ENCODE data around the gene LRRC40. TPM values are rescaled to one million over a fixed set of nuclear protein-coding genes. Genes with fewer than 3 reads are reported as not detected.
"Not testable (repeated sequence)": the region's sequence is repeated elsewhere in the genome, so short reads cannot be mapped to it uniquely, and the experiment has no call there.

Gene LRRC40
- total RNA-seq, 2 donors from 2014 or later = 26.8 to 29.2 TPM

DNA sequence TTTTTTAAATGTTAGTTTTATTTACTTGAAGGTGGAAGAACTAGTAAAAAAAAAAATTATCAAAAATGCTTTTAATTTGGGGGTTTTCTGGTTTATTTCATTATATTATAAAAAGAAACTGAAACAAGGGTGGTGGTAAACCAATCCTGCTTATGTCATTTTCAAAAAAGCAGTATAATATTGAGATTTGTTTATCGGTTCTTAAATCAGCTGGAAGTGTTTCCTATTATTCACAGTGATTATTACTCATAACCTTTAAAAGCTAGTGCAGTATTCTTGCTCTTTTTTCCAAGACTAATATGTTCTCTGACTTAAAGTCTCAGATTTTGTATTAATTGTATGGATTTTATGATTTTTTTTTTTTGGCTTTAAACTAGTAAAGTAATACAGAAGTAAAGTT lies 5.4 kb upstream of the LRRC40 start:
- Histone ChIP-seq H3K4me3 (ENCODE audit: low read length) (no peak overlapping the region), H3K36me3 (ENCODE audit: control insufficient read depth, insufficient read depth, low read length) (peaks cover 47% of the 10 kb centered on the region), H3K27ac (ENCODE audit: low read depth, low read length) (no peak overlapping the region), H3K4me1 (ENCODE audit: control insufficient read depth, insufficient read depth, low read length) (peaks cover 4% of the 10 kb centered on the region), H3K9me3 (ENCODE audit: control insufficient read depth, low read length) (no peaks in the 10 kb centered on the region), H3K9ac (ENCODE audit: extremely low read depth, low read length, poor library complexity, severe bottlenecking) (no peak overlapping the region), H3K27me3 (ENCODE audit: control insufficient read depth, insufficient read depth, low read length, poor library complexity, severe bottlenecking) (no peaks in the 10 kb centered on the region)
- 100% methylated on average over 1 of the region's 1 CpG; no CpG with 5 or more reads in 1 of the 2 experiments for WGBS, 2 experiments (ENCODE audit: insufficient coverage in 1 of 2, insufficient read length in 1 of 2)
- peaks cover 24% of the 10 kb centered on the region for H3K36me3 Mint-ChIP-seq (ENCODE audit: low read depth)
- peaks cover 3% of the 10 kb centered on the region for H3K4me1 Mint-ChIP-seq
- TF ChIP-seq, protein P1, sequence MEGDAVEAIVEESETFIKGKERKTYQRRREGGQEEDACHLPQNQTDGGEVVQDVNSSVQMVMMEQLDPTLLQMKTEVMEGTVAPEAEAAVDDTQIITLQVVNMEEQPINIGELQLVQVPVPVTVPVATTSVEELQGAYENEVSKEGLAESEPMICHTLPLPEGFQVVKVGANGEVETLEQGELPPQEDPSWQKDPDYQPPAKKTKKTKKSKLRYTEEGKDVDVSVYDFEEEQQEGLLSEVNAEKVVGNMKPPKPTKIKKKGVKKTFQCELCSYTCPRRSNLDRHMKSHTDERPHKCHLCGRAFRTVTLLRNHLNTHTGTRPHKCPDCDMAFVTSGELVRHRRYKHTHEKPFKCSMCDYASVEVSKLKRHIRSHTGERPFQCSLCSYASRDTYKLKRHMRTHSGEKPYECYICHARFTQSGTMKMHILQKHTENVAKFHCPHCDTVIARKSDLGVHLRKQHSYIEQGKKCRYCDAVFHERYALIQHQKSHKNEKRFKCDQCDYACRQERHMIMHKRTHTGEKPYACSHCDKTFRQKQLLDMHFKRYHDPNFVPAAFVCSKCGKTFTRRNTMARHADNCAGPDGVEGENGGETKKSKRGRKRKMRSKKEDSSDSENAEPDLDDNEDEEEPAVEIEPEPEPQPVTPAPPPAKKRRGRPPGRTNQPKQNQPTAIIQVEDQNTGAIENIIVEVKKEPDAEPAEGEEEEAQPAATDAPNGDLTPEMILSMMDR (conservative IDR thresholded peaks at IDR 0.05) = no peak
- no peak for DNase-seq
- no peaks in the 10 kb centered on the region for H3K27me3 Mint-ChIP-seq (ENCODE audit: insufficient read depth)
- H3K9me3 Mint-ChIP-seq = no peaks in the 10 kb centered on the region
- no peak overlapping the region for H3K27ac Mint-ChIP-seq
- no peak overlapping the region for H3K4me3 Mint-ChIP-seq

DNA sequence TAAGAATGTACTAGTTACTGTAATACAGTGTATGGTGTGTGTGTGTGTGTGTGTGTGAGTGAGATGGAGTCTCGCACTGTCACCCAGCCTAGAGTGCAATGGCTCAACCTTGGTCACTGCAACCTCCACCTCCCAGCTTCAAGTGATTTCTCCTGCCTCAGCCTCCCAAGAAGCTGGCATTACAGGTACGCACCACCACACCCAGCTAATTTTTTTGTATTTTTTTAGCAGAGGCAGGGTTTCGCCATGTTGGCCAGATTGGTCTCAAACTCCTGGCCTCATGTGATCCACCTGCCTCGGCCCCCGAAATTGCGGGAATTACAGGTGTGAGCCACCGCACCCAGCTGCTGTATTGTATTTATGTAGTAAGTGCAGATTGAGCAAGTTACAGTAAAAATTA lies 2.9 kb upstream of the LRRC40 start:
- Histone ChIP-seq H3K4me3 (ENCODE audit: low read length) (peak overlapping the region; percentile 100), H3K27me3 (ENCODE audit: control insufficient read depth, insufficient read depth, low read length, poor library complexity, severe bottlenecking) (no peaks in the 10 kb centered on the region), H3K9me3 (ENCODE audit: control insufficient read depth, low read length) (no peaks in the 10 kb centered on the region), H3K9ac (ENCODE audit: extremely low read depth, low read length, poor library complexity, severe bottlenecking) (no peak overlapping the region), H3K36me3 (ENCODE audit: control insufficient read depth, insufficient read depth, low read length) (peaks cover 37% of the 10 kb centered on the region), H3K4me1 (ENCODE audit: control insufficient read depth, insufficient read depth, low read length) (peaks cover 4% of the 10 kb centered on the region), H3K27ac (ENCODE audit: low read depth, low read length) (no peak overlapping the region)
- WGBS, 2 experiments (ENCODE audit: insufficient coverage in 1 of 2, insufficient read length in 1 of 2) = 96 to 100% methylated on average over 1 to 7 of the region's 7 CpGs
- TF ChIP-seq, protein P1 (conservative IDR thresholded peaks at IDR 0.05) = no peak
- H3K27ac Mint-ChIP-seq = no peak overlapping the region
- no peaks in the 10 kb centered on the region for H3K9me3 Mint-ChIP-seq
- no peak overlapping the region for H3K4me3 Mint-ChIP-seq
- peaks cover 12% of the 10 kb centered on the region for H3K4me1 Mint-ChIP-seq
- no peak for DNase-seq
- H3K36me3 Mint-ChIP-seq (ENCODE audit: low read depth) = peaks cover 16% of the 10 kb centered on the region
- no peaks in the 10 kb centered on the region for H3K27me3 Mint-ChIP-seq (ENCODE audit: insufficient read depth)

DNA sequence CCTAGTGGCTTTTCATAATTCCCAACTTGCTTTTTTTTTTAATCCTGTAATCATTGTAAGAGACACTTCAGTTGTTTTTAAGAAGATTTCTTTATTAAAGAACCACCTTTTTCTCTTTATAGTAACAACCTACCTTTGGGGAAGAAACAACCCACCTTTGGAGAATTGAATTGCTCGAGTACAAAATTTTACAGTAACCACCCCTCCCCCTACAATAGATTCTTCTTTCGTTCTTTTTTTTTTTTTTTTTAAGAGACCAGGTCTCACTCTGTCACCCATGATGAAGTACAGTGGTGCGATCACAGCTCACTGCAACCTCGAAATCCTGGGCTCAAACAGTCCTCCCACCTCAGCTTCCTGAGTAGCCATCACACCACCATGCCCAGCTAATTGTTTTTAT lies 2.1 kb upstream of the LRRC40 start:
- Mint-ChIP-seq H3K27ac (no peak overlapping the region), H3K9me3 (no peaks in the 10 kb centered on the region), H3K27me3 (ENCODE audit: insufficient read depth) (no peaks in the 10 kb centered on the region), H3K36me3 (ENCODE audit: low read depth) (peaks cover 16% of the 10 kb centered on the region), H3K4me1 (peaks cover 12% of the 10 kb centered on the region), H3K4me3 (peak overlapping the region; percentile 99)
- Histone ChIP-seq H3K36me3 (ENCODE audit: control insufficient read depth, insufficient read depth, low read length) (peaks cover 34% of the 10 kb centered on the region), H3K27ac (ENCODE audit: low read depth, low read length) (no peak overlapping the region), H3K4me3 (ENCODE audit: low read length) (peak overlapping the region; percentile 100), H3K27me3 (ENCODE audit: control insufficient read depth, insufficient read depth, low read length, poor library complexity, severe bottlenecking) (no peaks in the 10 kb centered on the region), H3K9me3 (ENCODE audit: control insufficient read depth, low read length) (no peaks in the 10 kb centered on the region), H3K4me1 (ENCODE audit: control insufficient read depth, insufficient read depth, low read length) (peaks cover 4% of the 10 kb centered on the region), H3K9ac (ENCODE audit: extremely low read depth, low read length, poor library complexity, severe bottlenecking) (no peak overlapping the region)
- no peak for DNase-seq
- 95 to 100% methylated on average over 2 to 4 of the region's 4 CpGs for WGBS, 2 experiments (ENCODE audit: insufficient coverage in 1 of 2, insufficient read length in 1 of 2)
- TF ChIP-seq, protein P1 (conservative IDR thresholded peaks at IDR 0.05) = no peak

DNA sequence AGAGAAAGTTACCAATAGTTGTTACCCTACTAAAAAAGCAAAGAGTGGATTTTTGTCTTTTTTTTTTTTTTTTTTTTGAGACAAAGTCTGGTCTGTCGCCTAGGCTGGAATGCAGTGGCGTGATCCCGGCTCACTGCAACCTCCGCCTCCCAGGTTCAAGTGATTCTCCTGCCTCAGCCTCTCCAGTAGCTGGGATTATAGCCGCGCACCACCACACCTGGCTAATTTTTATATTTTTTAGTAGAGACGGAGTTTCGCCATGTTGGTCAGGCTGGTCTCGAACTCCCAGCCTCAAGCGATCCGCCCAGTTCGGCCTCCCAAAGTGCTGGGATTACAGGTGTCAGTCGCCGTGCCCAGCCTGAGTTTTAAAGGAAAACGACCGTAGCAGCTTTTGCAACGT lies 1.5 kb upstream of the LRRC40 start:
- H3K4me1 Mint-ChIP-seq = peaks cover 12% of the 10 kb centered on the region
- H3K27me3 ChIP-seq (ENCODE audit: control insufficient read depth, insufficient read depth, low read length, poor library complexity, severe bottlenecking); H3K9me3 Mint-ChIP-seq; H3K27me3 Mint-ChIP-seq (ENCODE audit: insufficient read depth); H3K27ac ChIP-seq (ENCODE audit: low read depth, low read length); DNase-seq; H3K9me3 ChIP-seq (ENCODE audit: control insufficient read depth, low read length); H3K4me1 ChIP-seq (ENCODE audit: control insufficient read depth, insufficient read depth, low read length): not testable (repeated sequence)
- WGBS, 2 experiments (ENCODE audit: insufficient coverage in 1 of 2, insufficient read length in 1 of 2) = 86 to 93% methylated on average over 16 to 17 of the region's 17 CpGs
- H3K27ac Mint-ChIP-seq = peak overlapping the region; percentile 100
- H3K36me3 Mint-ChIP-seq (ENCODE audit: low read depth) = peaks cover 16% of the 10 kb centered on the region
- H3K4me3 Mint-ChIP-seq = peak overlapping the region; percentile 99
- H3K4me3 ChIP-seq (ENCODE audit: low read length) = peak overlapping the region; percentile 100
- H3K9ac ChIP-seq (ENCODE audit: extremely low read depth, low read length, poor library complexity, severe bottlenecking) = peak overlapping the region; percentile 97
- H3K36me3 ChIP-seq (ENCODE audit: control insufficient read depth, insufficient read depth, low read length) = peaks cover 32% of the 10 kb centered on the region

Data from endodermal cell (in vitro differentiated cells).